Endothelial cell of umbilical vein (primary cell): Measurements from ENCODE around the gene CARD16. TPM values are rescaled to one million over a fixed set of nuclear protein-coding genes. Genes with fewer than 3 reads are reported as not detected.

Experiments
- BruUV-seq: library from RNA; stranded (reverse); fragments of 400-500 nt; replicated peaks from 2 replicates; lab custom pipeline; 2021; lab: Mats Ljungman, UMichigan
- CTCF ChIA-PET: fragments of 300-600, 350-600 bp; sonication (Branson Sonifier 250); formaldehyde crosslinking; loops from one replicate; lab custom pipeline; 2021; ENCODE audit warnings: antibody characterized with exemption, inconsistent platforms; lab: Charles Lee
- POLR2A ChIA-PET: fragments of 300-600, 350-600 bp; sonication (Branson Sonifier 250); formaldehyde crosslinking; loops from one replicate; lab custom pipeline; 2021; ENCODE audit warnings: antibody characterized with exemption, inconsistent platforms; lab: Charles Lee
- DNase-seq: peaks from one replicate; pipeline ENCODE4 v3.0.0-alpha.2; 2011; ENCODE audit warnings: low read depth, low spot score
- FAIRE-seq: peaks from 2 replicates; lab custom pipeline; 2011; peaks lifted over from hg19 to GRCh38; lab: Jason Lieb, UNC
- H2AFZ ChIP-seq: 2 replicates; pipeline ENCODE4 v1.6.0; 2012; ENCODE audit warnings: low read depth, low read length, control low read depth, inconsistent platforms
- H3K27ac ChIP-seq: 2 replicates; pipeline ENCODE4 v1.5.1; 2011; ENCODE audit warnings: low read depth, mild to moderate bottlenecking, control low read depth, low read length, moderate library complexity; ENCODE audit not compliant: insufficient read depth
- H3K27me3 ChIP-seq, 2 experiments: 2 replicates each; pipeline versions ENCODE4 v1.6.0 to v1.6.1; 2011; ENCODE audit warnings: low read length in 2 of 2, mixed read lengths in 1 of 2; ENCODE audit not compliant: control insufficient read depth in 2 of 2, insufficient read depth in 2 of 2
- H3K36me3 ChIP-seq, 2 experiments: 2 replicates in 1 of 2; 3 replicates in 1 of 2; pipeline ENCODE4 v1.5.1; 2011; ENCODE audit warnings: low read length in 2 of 2, mild to moderate bottlenecking in 1 of 2, moderate library complexity in 1 of 2; ENCODE audit not compliant: control insufficient read depth in 2 of 2, insufficient read depth in 2 of 2; ENCODE audit errors: extremely low read depth in 1 of 2
- H3K4me1 ChIP-seq: 3 replicates; pipeline ENCODE4 v1.5.1; 2011; ENCODE audit warnings: mild to moderate bottlenecking, low read length; ENCODE audit not compliant: control insufficient read depth, insufficient read depth; ENCODE audit errors: extremely low read depth
- H3K4me2 ChIP-seq: 2 replicates; pipeline ENCODE4 v1.6.1; 2011; ENCODE audit warnings: low read length, control low read depth, mixed read lengths; ENCODE audit not compliant: insufficient read depth
- H3K4me3 ChIP-seq, 3 experiments: fragments of 200-600 bp in 1 of 3; sonication (generic), shearing (Covaris generic) in 1 of 3; replicated peaks in 1 of 3; 2 replicates each; pipeline ENCODE4 v1.5.1; 2011 to 2016; ENCODE audit warnings: control low read depth in 3 of 3, low read length in 3 of 3, mild to moderate bottlenecking in 2 of 3, inconsistent platforms in 1 of 3, low read depth in 1 of 3, moderate library complexity in 1 of 3; ENCODE audit not compliant: insufficient read depth in 1 of 3
- H3K79me2 ChIP-seq: 2 replicates; pipeline ENCODE4 v1.6.0; 2012; ENCODE audit warnings: low read length, inconsistent platforms; ENCODE audit not compliant: control insufficient read depth, insufficient read depth
- H3K9ac ChIP-seq: replicated peaks from 2 replicates; pipeline ENCODE3; 2011; ENCODE audit warnings: low read length, control low read depth; ENCODE audit not compliant: insufficient read depth; ENCODE audit errors: extremely low read depth
- H3K9me1 ChIP-seq: replicated peaks from 3 replicates; pipeline ENCODE4 v1.6.0; 2011; ENCODE audit warnings: mild to moderate bottlenecking, low read length; ENCODE audit not compliant: control insufficient read depth, insufficient read depth; ENCODE audit errors: extremely low read depth
- H3K9me3 ChIP-seq: replicated peaks from 2 replicates; pipeline ENCODE4 v1.5.1; 2012; ENCODE audit warnings: low read length, inconsistent platforms; ENCODE audit not compliant: control insufficient read depth, insufficient read depth
- H4K20me1 ChIP-seq: replicated peaks from 2 replicates; pipeline ENCODE3; 2011; ENCODE audit warnings: mild to moderate bottlenecking, low read length; ENCODE audit not compliant: control insufficient read depth, insufficient read depth; ENCODE audit errors: extremely low read depth
- EZH2 ChIP-seq: IDR thresholded peaks from 2 replicates; pipeline ENCODE4 v1.6.1; 2012; ENCODE audit warnings: borderline replicate concordance, low read depth, mild to moderate bottlenecking, moderate library complexity, low read length, inconsistent platforms; ENCODE audit not compliant: severe bottlenecking
- FOS ChIP-seq: IDR thresholded peaks from 2 replicates; pipeline ENCODE4 v1.6.1; 2011; ENCODE audit warnings: mild to moderate bottlenecking, low read length, moderate library complexity, borderline replicate concordance; ENCODE audit not compliant: insufficient read depth
- GATA2 ChIP-seq: IDR thresholded peaks from 2 replicates; pipeline ENCODE4 v1.7.0; 2011; ENCODE audit warnings: low read depth, mild to moderate bottlenecking, moderate library complexity, mixed read lengths, low read length; ENCODE audit not compliant: insufficient read length, insufficient read depth
- JUN ChIP-seq: IDR thresholded peaks from 2 replicates; pipeline ENCODE4 v1.6.1; 2011; ENCODE audit warnings: borderline replicate concordance, low read depth; ENCODE audit not compliant: insufficient read length, insufficient read depth
- MAX ChIP-seq: IDR thresholded peaks from 2 replicates; pipeline ENCODE4 v1.6.1; 2011; ENCODE audit not compliant: insufficient read depth, insufficient read length
- MYC ChIP-seq: IDR thresholded peaks from one replicate; pipeline ENCODE4 v1.6.1; 2011; ENCODE audit warnings: mild to moderate bottlenecking, low read depth, low read length
- POLR2A ChIP-seq: IDR thresholded peaks from 2 replicates; pipeline ENCODE4 v1.6.1; 2012; ENCODE audit warnings: low read depth, mild to moderate bottlenecking, control low read depth, low read length
- POLR2AphosphoS5 ChIP-seq: IDR thresholded peaks from 2 replicates; pipeline ENCODE4 v1.6.1; 2012; ENCODE audit warnings: low read depth, mild to moderate bottlenecking, control low read depth, low read length, moderate library complexity; ENCODE audit not compliant: insufficient read depth
- dilution Hi-C: fragments of 300-500 bp; cut with MboI; formaldehyde crosslinking; loops from one replicate; pipeline ENCODE4 v1.15.0; 2019; ENCODE audit warnings: low sequenced_read_pairs; ENCODE audit not compliant: extremely low pct_ligation_motif_present
- intact Hi-C: fragments of 100-400 bp; cut with micrococcal nuclease; formaldehyde crosslinking; loops from one replicate; pipeline ENCODE4 v1.10.0; 2022
- polyA plus RNA-seq, 4 experiments: library from polyadenylated mRNA; depleted of rRNA in 3 of 4; stranded (reverse) in 3 of 4; unstranded in 1 of 4; fragments of >200 nt; gene quantifications; 2 replicates each; pipeline versions ENCODE4 v1.2.1 to v1.2.3, GENCODE V29; 2011 to 2012; ENCODE audit warnings: missing spikeins in 1 of 4
- total RNA-seq: library from RNA; stranded (reverse); gene quantifications from 2 replicates; pipeline ENCODE4 v1.2.3, GENCODE V29; 2021
- TF ChIP-seq, protein P1 (sequence below), 2 donors: IDR thresholded peaks; 1 replicate in 1 of 2; 2 replicates in 1 of 2; pipeline ENCODE4 v1.5.1; 2011; ENCODE audit warnings: low read length in 2 of 2, mild to moderate bottlenecking in 2 of 2, moderate library complexity in 2 of 2, control low read depth in 1 of 2, inconsistent platforms in 1 of 2, low read depth in 1 of 2; ENCODE audit not compliant: insufficient read depth in 1 of 2; ENCODE audit errors: extremely low read depth in 1 of 2

CARD16 gene
- total and polyA plus RNA-seq, 2 donors (not counting 3 experiments of a cell fraction or from before 2014, with no cell fraction given): 26.8 to 76.6 TPM

- peaks cover 20% of the 10 kb centered on the region for H3K4me1 ChIP-seq
- H3K36me3 ChIP-seq: no peaks in the 10 kb centered on the region
- H3K4me3 ChIP-seq: no peak overlapping the region
- no peak overlapping the region for H2AFZ ChIP-seq
- H3K27me3 ChIP-seq: no peaks in the 10 kb centered on the region
- H3K9ac ChIP-seq: no peak overlapping the region
- no TSS peak for BruUV-seq
- intact Hi-C loops: loop anchor here (10.0 kb wide), 2 partner anchors 984 to 1416 kb away; partner anchors contain the start of gene MSANTD4
- no peaks in the 10 kb centered on the region for H4K20me1 ChIP-seq
- no peak for FAIRE-seq
- no peaks in the 10 kb centered on the region for H3K9me3 ChIP-seq
- no peak overlapping the region for H3K27ac ChIP-seq
- peaks cover 11% of the 10 kb centered on the region for H3K79me2 ChIP-seq
- no peak for DNase-seq
- dilution Hi-C loops: no loop called here
- no peaks in the 10 kb centered on the region for H3K9me1 ChIP-seq
- no peak overlapping the region for H3K4me2 ChIP-seq
- no peak for TF ChIP-seq MYC
- TF ChIP-seq POLR2AphosphoS5: no peak
- TF ChIP-seq MAX: no peak
- TF ChIP-seq POLR2A: no peak
- no peak for TF ChIP-seq GATA2
- no peak for TF ChIP-seq JUN
- TF ChIP-seq, protein P1, sequence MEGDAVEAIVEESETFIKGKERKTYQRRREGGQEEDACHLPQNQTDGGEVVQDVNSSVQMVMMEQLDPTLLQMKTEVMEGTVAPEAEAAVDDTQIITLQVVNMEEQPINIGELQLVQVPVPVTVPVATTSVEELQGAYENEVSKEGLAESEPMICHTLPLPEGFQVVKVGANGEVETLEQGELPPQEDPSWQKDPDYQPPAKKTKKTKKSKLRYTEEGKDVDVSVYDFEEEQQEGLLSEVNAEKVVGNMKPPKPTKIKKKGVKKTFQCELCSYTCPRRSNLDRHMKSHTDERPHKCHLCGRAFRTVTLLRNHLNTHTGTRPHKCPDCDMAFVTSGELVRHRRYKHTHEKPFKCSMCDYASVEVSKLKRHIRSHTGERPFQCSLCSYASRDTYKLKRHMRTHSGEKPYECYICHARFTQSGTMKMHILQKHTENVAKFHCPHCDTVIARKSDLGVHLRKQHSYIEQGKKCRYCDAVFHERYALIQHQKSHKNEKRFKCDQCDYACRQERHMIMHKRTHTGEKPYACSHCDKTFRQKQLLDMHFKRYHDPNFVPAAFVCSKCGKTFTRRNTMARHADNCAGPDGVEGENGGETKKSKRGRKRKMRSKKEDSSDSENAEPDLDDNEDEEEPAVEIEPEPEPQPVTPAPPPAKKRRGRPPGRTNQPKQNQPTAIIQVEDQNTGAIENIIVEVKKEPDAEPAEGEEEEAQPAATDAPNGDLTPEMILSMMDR (IDR thresholded peaks at IDR 0.05; ENCODE audit: extremely low read depth in 1 of 2, insufficient read depth in 1 of 2, low read depth in 1 of 2, low read length in 2 of 2): no peak
- no peak for TF ChIP-seq FOS
- TF ChIP-seq EZH2: no peak
- ChIA-PET POLR2A (no interaction called here), CTCF (no interaction called here)
These were observed 4.4 kb downstream of the CARD16 start for GRCh38 chr11:105040703-105041102.
